Activated T-cell treated with anti-CD3 and anti-CD28 coated beads for 4 hours (primary cell): ENCODE results near the gene LRRC74A.

ENCODE experiments used
- DNase-seq: peaks from one replicate; pipeline ENCODE4 v3.0.0-alpha.2; 2020

LRRC74A gene

DNA sequence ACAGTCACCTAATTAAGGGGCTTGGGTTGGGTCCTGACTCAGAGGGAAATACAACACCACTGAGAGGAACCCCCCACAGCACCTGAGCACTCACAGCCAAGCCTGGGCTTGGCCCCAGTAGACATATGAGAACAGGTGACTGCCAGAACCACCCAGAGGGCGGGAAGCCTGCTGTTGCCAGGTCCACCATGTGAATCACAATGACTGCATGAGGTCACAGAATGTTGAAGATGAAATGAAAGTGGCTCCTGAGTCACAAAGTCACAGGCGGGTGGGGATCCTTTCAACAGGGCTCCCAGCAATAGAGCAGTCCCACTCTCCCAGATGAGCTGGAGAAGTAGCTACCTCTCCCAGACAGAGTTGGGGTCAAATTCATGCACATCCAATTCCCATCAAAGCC is at the start of gene LRRC74A:
LRRC74A (plus strand) TSS at position 287 of the 400 bp plus-strand sequence. CDS start 290 bp downstream, outside the sequence.
- no peak for DNase-seq

DNA sequence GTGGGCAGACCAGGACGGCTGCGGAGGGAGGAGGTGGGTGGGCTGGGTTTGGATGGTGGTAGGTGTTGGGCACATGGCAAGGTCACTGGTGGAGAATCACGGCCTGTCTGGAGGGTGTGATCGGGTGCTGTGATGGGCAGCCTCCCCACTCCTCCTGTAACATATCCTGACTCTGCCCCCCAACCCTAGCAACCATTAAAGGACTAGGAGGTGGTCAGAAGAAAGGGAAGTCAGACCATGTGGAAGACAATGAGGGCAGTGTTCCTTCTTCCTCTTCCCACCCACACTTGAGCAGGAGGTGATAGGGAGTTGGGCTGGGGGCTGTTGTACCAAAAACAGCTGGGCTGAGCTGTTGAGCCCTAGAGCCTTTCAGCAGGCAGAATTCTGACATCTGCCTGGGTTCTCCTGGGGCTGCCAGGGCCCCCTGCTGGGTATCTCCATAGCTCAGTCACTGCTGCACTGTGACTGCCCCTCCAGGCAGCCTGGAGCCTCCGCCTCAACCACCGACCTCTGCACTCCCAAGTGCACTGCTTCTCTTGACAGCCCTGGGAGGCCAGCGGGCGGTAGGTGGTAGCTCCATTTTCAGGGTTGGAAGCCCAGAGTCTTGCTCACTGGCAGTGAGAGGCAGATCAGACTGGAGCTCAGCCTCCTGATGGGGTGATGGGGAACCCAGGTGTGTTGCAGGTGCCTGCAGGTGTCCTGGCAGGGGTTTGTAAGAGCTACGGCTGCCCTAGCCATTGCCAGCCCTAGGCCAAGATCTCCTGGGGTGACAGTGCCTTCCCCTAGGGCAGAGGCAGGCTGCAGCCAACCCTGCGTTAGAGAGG is 49.6 kb upstream of the LRRC74A start:
- DNase-seq, result no peak

DNA sequence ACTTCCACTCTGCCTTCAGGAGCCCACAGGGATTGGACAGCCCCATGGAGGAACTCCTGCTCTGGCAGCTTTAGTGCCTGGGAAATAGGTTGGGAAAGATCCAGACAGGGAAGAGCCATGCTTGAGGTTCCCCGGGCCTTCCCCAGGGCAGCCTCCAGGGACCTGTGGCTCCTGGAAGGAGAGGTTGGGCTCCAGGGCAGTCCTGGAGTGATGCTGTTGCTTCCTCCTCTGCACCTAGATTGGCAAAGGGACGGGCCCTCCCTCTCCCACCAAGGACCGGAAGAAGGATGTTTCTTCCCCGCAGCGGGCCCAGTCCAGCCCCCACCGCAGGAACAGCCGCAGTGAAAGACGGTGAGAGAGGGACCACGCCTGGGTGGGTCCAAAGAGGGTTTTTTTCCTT is 48.5 kb upstream of the LRRC74A start:
- DNase-seq, result no peak

DNA sequence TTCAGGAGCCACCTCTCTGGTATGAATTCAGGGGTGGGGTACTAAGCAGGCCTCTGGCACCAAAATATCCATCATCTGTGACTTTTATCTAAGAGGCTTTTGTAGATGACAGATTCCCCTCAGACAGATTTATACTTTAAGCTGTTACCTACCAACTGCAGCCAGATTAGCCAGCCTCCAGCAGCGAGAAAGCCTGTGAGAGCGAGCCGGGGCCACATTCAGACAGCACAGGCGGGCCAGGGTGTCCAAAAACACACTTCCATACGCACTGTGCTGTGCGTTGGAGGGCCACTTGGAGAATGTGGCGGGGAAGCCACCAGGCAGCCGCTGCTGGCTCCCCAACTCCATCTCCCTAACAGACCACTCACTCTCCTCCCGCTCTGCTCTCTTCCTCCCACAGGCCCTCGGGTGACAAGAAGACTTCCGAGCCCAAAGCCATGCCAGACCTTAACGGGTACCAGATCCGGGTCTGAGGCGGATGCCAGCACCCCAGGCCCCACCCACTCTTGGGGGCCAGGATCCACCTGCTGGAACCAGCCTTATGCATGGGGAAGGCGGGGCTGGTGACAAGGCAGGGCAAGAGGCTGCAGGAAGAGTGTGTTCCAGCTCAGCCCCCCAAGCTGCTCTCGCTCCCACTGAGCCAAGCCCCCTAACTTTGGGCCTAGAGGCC is 47.5 kb upstream of the LRRC74A start:
- DNase-seq, result no peak

DNA sequence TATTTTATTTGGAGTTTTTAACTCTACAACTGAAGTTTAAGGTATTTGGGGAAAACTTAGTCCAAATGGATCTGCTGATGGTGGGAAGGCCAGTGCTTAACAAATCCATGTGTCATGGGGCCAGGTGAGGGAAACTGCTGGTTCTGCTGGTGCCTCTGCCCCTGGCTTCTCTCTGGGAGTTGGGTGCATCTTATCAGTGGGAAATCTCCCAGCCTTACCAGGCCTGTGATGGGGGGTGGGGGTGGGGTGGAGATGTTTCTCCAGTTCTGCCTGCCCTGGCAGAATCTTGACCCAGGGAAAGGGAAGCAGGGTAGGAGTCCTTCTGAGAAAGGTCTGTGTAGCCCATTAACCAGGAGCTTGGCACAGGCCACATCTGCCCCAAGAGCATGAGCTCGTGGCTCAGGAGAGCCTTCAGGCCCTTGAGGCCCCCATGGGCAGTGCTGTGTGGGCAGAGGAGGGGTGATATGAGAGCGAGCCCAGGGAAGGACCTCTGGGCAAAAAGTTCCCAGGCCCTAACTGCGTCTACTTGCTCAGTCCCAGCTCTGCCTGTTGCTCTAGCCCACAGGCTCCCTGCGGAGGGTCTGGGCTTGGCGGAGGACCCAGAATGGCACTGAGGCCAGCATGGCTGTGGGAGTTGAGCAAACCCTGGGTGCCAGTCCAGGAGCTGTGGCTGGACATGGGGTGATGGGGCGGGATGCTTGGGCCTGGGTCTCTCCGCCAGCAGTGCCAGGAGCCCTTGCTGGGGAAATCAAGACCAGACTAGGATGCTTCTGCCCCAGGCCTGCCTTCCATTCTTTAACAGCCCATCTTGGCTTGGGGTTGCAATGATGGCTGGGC is 46.8 kb upstream of the LRRC74A start:
- DNase-seq, result no peak

DNA sequence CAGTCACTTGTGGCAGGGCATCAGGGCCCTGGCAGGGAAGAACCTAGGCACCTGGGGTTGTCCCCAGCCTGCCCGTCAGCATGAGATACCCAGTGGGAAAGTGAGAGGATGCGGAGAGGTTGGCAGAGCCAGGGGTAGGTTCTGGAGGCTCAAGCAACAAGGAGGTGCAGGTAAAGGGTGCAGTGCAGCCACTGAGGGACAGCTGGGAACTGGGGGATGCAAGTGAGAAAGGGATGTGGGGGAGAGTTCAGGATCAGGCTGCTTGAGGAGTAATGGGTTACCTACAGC is 46.2 kb upstream of the LRRC74A start:
- no peak for DNase-seq

DNA sequence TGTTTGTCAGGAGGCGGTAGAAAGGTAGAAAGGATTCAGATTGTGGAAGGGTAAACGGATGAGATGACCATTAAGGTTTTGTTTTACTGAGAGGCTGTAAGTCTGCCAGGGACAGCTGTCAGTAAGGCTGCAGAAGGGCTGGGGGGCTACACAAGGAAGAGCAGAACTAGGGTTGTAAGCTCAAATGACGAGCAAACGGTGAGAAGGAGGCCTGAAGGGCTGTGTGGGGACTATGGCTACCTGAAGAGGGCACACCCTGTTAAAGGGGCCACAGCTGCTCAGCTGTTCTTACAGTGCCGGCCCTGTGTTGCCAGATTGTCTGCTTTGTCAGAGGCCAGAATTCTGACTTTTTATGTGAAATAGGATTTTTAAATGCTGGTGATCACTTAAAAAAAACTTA is 45.8 kb upstream of the LRRC74A start:
- DNase-seq, result no peak

DNA sequence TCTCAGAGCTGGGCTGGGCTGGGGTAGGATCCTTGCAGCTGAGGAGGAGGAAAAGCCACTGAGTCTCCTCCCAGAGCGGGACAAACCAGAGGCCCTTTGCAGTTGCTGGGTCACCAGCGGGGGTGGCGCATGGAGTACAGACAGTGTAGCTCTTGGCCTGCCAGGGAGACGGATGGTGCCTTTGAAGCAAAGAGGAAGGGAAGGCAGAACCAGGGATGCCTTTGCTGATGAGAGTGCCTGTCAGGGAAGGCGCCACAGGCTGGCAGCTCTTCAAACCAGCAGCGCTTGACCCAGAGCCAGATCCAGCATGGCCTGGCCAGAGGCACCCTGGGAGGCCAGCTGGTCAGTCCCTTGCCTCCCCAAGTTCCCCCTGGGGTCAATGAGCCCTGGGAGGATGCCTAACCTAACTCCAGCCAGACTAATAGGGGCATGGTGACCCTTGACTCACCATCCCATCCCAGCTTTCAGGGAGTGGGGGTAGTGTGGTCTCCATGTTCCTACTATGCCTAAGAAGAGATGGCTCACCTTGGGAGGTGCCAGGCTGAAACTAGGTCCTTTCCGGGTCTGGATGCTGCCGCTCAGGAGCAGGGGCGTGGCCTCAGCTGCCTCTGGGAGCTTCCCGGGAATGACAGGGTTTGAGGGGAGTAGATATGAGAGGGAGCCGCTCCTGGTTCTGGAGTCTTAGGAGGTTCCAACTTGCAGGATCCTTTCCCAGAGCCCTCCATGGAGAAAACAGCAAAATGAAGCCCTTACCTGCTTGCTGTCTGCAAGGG is 45.1 kb upstream of the LRRC74A start:
- DNase-seq, result no peak

DNA sequence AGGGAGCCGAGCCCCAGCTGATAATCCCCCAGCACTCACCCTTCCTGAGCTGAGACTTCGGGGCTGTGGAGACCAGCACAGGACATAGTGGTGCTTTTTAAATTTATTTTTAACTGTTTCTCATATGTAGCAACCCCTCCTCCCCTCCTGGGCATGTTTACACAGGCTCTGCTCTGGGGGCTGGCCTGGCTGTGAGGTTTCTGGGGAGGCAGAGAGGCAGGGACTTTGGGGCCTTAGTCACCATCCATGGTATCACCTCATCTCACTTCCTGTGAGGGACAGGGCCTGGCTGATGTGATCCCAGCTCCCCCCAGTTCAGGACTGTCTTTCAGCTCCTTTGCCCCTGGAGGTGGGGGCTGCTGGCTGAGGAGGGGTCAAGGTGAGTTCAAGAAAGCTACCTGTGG is 44.6 kb upstream of the LRRC74A start:
- DNase-seq, result no peak

DNA sequence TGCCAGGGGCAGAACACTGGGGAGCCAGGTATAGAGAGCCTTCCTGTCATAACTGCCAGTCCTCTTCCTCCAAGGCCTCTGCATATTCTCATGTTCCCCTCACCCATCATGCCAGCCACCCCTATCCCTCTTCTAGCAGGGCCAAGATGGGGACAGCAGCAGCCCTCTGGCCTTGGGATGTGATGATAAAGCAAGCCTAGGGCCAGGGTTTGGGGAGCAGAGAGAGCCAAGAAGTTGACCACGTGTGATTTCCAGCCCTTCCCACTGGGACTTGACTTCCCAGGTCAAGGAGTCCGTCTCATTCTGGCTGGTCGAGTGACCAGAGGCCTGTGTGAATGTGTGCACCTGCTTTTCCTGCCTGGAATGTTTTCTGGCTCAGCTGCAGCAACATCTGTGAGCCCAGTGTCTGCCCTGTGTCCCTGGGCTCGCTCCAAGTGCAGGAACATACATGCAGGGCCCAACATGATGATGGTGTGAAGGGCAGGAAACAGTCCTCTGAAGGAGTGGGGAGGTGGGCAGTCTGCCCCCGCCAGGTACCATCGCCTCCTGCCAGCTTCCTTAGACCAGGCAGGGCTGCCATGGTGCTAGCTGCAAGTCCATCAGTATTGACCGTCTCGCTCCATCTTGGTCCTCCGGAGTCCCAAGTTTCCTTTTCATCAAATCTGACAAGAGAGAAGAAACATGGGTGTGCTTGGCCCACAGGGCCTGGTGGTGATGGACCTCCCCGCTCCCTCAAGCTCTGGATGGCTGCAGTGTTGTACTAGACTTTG is 43.9 kb upstream of the LRRC74A start:
- DNase-seq, result no peak

DNA sequence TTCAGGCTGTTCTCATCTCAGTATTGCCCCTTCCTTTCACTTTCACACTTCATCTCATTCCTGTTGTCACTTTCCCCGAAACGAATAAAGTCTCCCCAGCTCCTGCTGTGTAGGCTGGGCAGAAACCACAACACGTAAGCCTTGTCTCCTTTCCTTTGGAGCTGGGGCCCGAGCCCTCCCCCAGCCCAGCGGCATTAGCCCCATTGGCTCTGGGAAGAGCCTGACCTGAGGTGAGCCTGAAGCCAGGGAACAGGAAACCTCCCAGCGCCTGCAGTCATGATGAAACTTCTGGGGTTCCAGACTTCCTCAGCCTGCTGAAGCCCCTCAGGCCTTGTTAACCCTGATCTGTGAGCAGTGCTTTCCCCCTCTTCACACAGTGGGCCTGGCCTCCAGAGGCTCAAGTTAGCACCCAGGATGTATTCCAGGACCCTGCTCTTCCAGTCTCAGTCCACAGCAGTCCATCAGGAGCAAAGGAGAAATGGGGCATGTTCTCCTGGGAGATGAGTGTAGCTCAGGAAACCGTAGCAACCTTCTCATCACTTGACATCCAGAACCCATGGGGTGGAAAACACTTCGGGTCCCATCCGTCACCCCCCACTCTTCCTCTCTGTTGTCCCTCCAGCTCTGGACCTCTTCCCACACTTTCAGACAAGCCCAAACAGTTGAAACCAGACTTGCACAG is 43.2 kb upstream of the LRRC74A start:
- DNase-seq, result no peak

DNA sequence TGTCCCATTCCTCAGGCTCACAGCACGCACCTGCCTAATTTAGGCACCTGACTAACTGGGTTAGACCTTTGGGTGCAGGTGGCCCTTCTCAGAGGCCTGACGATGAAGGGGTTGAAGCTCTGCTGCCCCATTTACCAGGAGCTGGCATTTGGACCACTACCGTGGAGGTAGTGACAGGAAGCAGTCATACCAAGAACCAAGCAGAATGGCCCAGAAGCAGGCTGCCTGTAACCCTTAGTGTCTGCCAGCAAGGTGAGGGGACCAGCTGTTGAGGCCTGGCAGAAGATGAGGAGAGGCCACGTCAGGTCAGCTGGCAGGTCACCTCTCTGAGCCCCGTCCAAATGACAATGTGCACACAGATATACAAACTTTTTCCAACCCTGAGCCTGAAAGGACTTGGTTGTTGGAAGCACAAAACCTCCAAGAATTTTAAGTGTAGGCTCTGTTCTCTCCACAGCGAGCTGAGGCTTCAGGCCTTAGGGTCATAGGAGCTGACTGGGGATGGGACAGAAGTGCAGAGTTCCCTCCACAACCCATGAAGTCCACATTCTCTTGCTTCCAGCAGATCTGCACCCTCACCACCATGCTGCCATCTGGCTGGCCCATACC is 41.8 kb upstream of the LRRC74A start:
- no peak for DNase-seq

DNA sequence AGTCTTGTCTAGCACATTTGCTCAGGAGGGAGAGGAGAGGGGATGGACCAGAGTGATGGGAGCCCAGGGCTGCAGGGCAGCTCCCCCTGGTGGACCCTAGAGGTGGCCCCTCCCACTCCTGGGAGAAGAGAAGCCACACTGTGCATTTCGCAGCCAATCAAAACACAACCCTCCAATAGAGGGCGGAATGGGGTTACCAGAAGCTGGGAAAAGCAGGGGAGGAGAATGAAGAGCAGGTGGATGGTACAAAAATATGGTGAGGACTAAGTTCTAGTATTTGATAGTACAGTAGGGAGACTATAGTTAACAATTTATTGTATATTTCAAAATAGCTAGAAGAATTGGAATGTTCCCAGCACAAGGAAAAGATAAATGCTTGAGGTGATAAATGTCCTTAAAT is 41.3 kb upstream of the LRRC74A start:
- DNase-seq, result no peak

DNA sequence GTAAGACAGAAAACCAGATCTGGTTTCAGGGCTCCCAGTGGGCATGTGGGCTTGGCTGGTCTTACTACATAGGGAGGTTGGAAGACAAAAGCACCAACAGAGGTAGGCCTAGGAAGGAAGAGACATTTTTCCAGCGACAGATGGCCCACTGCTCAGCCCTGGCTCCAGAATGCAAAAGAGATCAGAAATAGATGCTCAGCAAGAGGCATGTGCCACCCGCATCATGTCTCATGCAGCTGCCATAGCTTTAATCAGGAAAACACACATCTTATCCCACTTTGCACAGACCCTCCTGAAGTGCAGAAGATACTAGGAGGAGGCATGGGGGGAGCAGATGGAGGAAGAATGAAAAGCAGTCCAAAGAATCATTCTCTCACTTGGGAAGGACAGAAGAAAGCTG is 39.6 kb upstream of the LRRC74A start:
- DNase-seq, result no peak

DNA sequence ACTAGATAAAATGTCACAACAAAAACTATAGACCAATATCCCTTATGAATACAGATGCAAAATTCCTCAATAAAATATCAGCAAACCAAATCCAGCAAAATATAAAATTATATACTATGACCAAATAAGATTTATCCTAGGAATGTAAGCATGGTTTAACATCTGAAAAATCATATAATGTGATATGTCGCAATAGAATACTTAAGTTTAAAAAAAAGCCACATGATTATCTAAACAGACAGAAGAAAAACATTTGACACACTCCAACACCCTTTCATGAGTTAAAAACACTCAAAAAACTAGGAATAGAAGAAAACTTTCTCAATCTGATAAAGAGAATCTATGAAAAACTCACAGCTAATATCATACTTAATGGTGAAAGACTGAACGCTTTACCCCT is 33.8 kb upstream of the LRRC74A start:
- no peak for DNase-seq

DNA sequence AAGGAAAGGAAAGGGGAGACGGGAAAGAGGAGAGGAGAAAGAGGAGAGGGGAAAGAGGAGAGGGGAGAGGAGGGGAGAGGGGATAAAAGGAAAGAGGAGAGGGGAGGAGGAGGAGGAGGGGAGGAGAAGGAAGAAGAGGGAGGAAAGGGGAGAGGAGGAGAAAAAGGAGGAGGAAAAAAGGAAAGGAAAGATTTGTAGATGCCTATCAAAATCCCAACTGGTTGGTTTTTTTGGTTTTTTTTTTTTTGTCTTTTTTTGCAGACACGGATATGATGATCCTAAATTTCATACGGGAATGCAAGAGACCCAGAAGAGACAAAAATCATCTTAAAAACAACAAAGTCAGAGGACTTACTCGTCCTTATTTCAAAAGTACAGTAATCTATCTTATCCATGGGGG is 32.9 kb upstream of the LRRC74A start:
- DNase-seq, result no peak

DNA sequence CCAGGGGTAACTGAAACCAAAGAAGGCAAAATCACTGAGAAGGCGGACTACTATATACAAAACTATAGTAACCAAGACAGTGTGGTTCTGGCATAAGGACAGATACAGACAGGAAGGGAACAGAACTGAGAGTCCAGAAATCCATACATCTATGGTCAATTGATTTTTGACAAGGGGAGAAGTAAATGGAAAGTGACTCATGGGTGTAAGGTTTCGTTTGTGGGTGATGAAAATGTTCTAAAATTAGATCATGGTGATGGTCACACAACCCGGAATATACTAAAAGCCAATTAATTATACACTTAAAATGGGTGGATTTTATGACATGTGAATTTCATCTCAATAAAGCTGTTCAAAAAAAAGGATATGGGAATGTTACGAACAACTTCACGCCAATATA is 32.3 kb upstream of the LRRC74A start:
- no peak for DNase-seq

DNA sequence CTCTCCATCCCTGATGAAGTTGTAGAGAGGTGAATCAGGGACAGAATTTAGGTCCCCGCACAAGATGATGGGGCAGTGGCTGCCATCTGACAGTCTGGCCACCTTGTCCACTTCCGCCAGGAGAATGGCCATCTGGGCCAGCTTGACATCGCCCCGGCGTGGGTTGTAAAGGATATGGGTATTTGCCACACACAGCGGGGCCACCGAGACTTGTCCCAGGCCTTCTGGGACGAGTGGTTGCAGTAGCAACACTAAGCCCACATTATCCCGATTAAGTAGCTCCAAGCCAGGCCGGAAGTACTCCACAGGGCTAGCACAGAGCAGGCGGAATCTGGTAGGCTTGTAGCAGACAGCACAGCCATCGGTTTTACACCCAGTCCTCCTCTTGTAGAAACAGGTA is 19.8 kb upstream of the LRRC74A start:
- no peak for DNase-seq

DNA sequence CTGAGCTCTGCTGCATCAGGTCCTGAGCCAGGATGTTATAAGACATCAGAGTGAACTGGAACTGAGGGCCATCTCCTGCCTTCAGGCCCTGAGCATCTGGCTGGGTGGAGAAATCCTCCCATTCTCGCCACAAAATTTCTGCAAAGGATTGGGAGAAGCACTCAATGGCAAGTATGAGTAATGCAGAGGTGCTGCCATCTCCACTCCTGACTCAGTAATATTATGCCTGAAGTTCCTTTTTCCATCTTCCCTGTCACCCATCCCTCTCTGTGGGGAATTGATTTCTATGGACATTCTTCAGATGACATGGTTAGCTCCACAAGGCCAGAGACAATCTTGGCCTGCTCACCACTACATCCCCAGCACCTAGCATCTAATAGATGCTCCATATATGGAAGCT is 18.2 kb upstream of the LRRC74A start:
- no peak for DNase-seq

DNA sequence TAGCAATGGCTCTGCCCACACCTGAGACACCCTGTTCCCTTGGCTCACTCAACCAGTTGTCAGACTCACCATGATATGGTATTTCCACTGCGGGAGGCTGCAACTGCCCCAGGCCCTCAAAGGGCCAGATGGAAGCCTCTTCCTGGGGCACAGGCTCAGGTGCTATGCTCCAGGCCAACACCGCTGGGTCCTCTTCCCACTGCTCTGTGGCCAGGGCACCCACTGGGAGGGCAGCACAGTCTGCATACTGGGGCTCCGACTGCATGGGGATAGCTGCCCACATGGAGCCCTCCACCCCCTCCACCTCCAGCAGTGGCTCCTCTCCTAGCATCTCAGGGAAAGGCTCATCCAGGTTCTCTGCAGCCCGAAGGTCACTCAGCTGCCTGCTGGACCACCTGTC is 17.2 kb upstream of the LRRC74A start:
- no peak for DNase-seq

DNA sequence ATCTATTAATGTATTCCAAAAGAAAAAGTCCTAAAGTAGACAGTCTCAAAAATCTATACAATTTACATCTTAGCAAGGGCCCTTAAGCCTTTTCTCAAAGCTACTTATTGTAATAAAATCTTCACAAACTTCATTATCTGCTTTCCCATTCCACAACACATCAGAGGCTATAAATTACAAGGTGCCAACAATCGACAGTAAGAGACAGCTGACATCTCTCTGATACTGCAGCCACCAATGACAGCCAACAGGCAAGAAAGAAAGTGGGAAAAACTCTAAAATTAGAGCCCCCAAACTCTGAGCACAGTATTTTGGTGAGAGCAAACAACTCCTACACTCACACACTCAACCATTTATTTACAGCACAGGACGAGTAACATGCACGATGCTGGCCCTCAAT is 15.7 kb upstream of the LRRC74A start:
- DNase-seq, result no peak
